IMR-90 (cell line): ENCODE data around the gene CLDN8. TPM values are rescaled to one million over a fixed set of nuclear protein-coding genes. Genes with fewer than 3 reads are reported as not detected.

Experiments
- ATAC-seq: fragments of 200-7000 bp; cut with Tn5 transposase; 2 replicates; pipeline ENCODE4 v1.9.1; 2020; ENCODE audit warnings: low read depth, mild to moderate bottlenecking, moderate library complexity
- Bru-seq: library from RNA; stranded (reverse); fragments of 400-500 nt; gene quantifications from one replicate; lab custom pipeline; 2021; lab: Mats Ljungman, UMichigan
- BruChase-seq, 2 experiments: library from RNA; stranded (reverse); fragments of 400-500 nt; gene quantifications; one replicate each; lab custom pipeline; 2021; lab: Mats Ljungman, UMichigan
- BruUV-seq: library from RNA; stranded (reverse); fragments of 400-500 nt; replicated peaks from 2 replicates; lab custom pipeline; 2021; lab: Mats Ljungman, UMichigan
- CTCF ChIA-PET: fragments of 300-600 bp; formaldehyde crosslinking; extraction: SDS; loops from one replicate; lab custom pipeline; 2021; ENCODE audit warnings: antibody characterized with exemption; lab: Yijun Ruan, JAX
- POLR2A ChIA-PET: fragments of 300-600 bp; sonication (Branson Sonifier 250); formaldehyde crosslinking; loops from one replicate; lab custom pipeline; 2022; ENCODE audit warnings: antibody characterized with exemption; ENCODE audit not compliant: unreplicated experiment; lab: Charles Lee
- DNase-seq: peaks from one replicate; pipeline ENCODE4 v3.0.0; 2013
- H2AFZ ChIP-seq: replicated peaks from 2 replicates; pipeline ENCODE3; 2013; ENCODE audit warnings: low read length, mild to moderate bottlenecking; ENCODE audit not compliant: poor library complexity
- H2AK5ac ChIP-seq: 2 replicates; pipeline ENCODE4 v1.6.1; 2013; ENCODE audit warnings: low read depth, low read length, inconsistent platforms
- H2AK9ac ChIP-seq: replicated peaks from 2 replicates; pipeline ENCODE3; 2013; ENCODE audit warnings: mild to moderate bottlenecking, low read depth, low read length, moderate library complexity; ENCODE audit not compliant: poor library complexity
- H2BK120ac ChIP-seq: 2 replicates; pipeline ENCODE4 v1.6.1; 2013; ENCODE audit warnings: low read depth, low read length, inconsistent platforms
- H2BK15ac ChIP-seq: 3 replicates; pipeline ENCODE4 v1.6.1; 2013; ENCODE audit warnings: low read depth, low read length, inconsistent platforms
- H2BK20ac ChIP-seq: 2 replicates; pipeline ENCODE4 v1.6.1; 2013; ENCODE audit warnings: low read depth, mild to moderate bottlenecking, inconsistent platforms, low read length, moderate library complexity
- H2BK5ac ChIP-seq: 2 replicates; pipeline ENCODE4 v1.6.1; 2013; ENCODE audit warnings: mild to moderate bottlenecking, low read depth, low read length, inconsistent platforms; ENCODE audit not compliant: poor library complexity, severe bottlenecking
- H3K14ac ChIP-seq: replicated peaks from 2 replicates; pipeline ENCODE4 v1.6.1; 2013; ENCODE audit warnings: low read depth, low read length, inconsistent platforms
- H3K18ac ChIP-seq: 2 replicates; pipeline ENCODE4 v1.6.1; 2013; ENCODE audit warnings: low read depth, low read length, control low read depth
- H3K23ac ChIP-seq: 2 replicates; pipeline ENCODE4 v1.6.1; 2013; ENCODE audit warnings: low read depth, low read length, inconsistent platforms
- H3K27ac ChIP-seq: 2 replicates; pipeline ENCODE4 v1.5.1; 2013; ENCODE audit warnings: mild to moderate bottlenecking, control low read depth, low read length; ENCODE audit not compliant: insufficient read depth
- H3K27me3 ChIP-seq: 2 replicates; pipeline ENCODE4 v1.6.1; 2013; ENCODE audit warnings: low read length; ENCODE audit not compliant: control insufficient read depth, insufficient read depth
- H3K36me3 ChIP-seq: 2 replicates; pipeline ENCODE4 v1.6.1; 2013; ENCODE audit warnings: low read length, mixed read lengths; ENCODE audit not compliant: control insufficient read depth, insufficient read depth
- H3K4ac ChIP-seq: 2 replicates; pipeline ENCODE4 v1.6.1; 2013; ENCODE audit warnings: low read depth, low read length, inconsistent platforms
- H3K4me1 ChIP-seq: 2 replicates; pipeline ENCODE4 v1.6.1; 2013; ENCODE audit warnings: low read length, mixed read lengths; ENCODE audit not compliant: control insufficient read depth, insufficient read depth
- H3K4me2 ChIP-seq: 2 replicates; pipeline ENCODE4 v1.6.1; 2013; ENCODE audit warnings: low read depth, mild to moderate bottlenecking, control low read depth, low read length, moderate library complexity
- H3K4me3 ChIP-seq: 2 replicates; pipeline ENCODE4 v1.5.1; 2013; ENCODE audit warnings: low read depth, mild to moderate bottlenecking, control low read depth, low read length, moderate library complexity; ENCODE audit not compliant: insufficient read depth
- H3K56ac ChIP-seq: 2 replicates; pipeline ENCODE4 v1.6.1; 2013; ENCODE audit warnings: low read length, inconsistent platforms; ENCODE audit not compliant: insufficient read depth; ENCODE audit errors: extremely low read depth
- H3K79me1 ChIP-seq, 2 experiments: 2 replicates each; pipeline ENCODE4 v1.6.1; 2013; ENCODE audit warnings: low read length in 2 of 2, inconsistent platforms in 1 of 2, low read depth in 1 of 2
- H3K9ac ChIP-seq: 2 replicates; pipeline ENCODE4 v1.6.1; 2013; ENCODE audit warnings: low read depth, low read length, control low read depth
- H3K9me1 ChIP-seq: 2 replicates; pipeline ENCODE4 v1.6.1; 2013; ENCODE audit warnings: low read length, inconsistent platforms; ENCODE audit not compliant: insufficient read depth
- H3K9me3 ChIP-seq: 2 replicates; pipeline ENCODE4 v1.6.1; 2013; ENCODE audit warnings: low read length; ENCODE audit not compliant: control insufficient read depth, insufficient read depth
- H4K20me1 ChIP-seq: 2 replicates; pipeline ENCODE4 v1.6.1; 2013; ENCODE audit warnings: low read length, inconsistent platforms; ENCODE audit not compliant: insufficient read depth
- H4K5ac ChIP-seq: 2 replicates; pipeline ENCODE4 v1.6.1; 2013; ENCODE audit warnings: mild to moderate bottlenecking, low read depth, low read length, control low read depth
- H4K8ac ChIP-seq, 2 experiments: 2 replicates each; pipeline ENCODE4 v1.6.1; 2013; ENCODE audit warnings: low read depth in 2 of 2, low read length in 2 of 2, control low read depth in 1 of 2, inconsistent platforms in 1 of 2
- H4K91ac ChIP-seq: 2 replicates; pipeline ENCODE4 v1.6.1; 2013; ENCODE audit warnings: low read depth, low read length, inconsistent platforms; ENCODE audit not compliant: insufficient read depth
- CHD1 ChIP-seq: IDR thresholded peaks from 2 replicates; pipeline ENCODE4 v1.6.1; 2012; ENCODE audit warnings: low read depth, low read length, improper control_type of control experiment
- MXI1 ChIP-seq: IDR thresholded peaks from 2 replicates; pipeline ENCODE4 v1.6.1; 2012; ENCODE audit warnings: low read depth, mild to moderate bottlenecking, low read length, moderate library complexity, borderline replicate concordance
- POLR2A ChIP-seq: IDR thresholded peaks from 2 replicates; pipeline ENCODE4 v1.6.1; 2012; ENCODE audit warnings: mild to moderate bottlenecking, low read depth, low read length
- RFX5 ChIP-seq: IDR thresholded peaks from 2 replicates; pipeline ENCODE4 v1.8.0; 2012; ENCODE audit warnings: low read depth, mild to moderate bottlenecking, low read length, moderate library complexity
- WGBS, 2 experiments: methylation state at CpG; one replicate each; pipeline versions ENCODE4 v1.1.5 to v1.1.7; 2013; ENCODE audit warnings: missing lambda C conversion rate in 2 of 2; ENCODE audit not compliant: insufficient read length in 1 of 2; ENCODE audit errors: extremely low coverage in 2 of 2; 5-methylcytosine and 5-hydroxymethylcytosine counted together
- dilution Hi-C: fragments of 300-500 bp; cut with HindIII; formaldehyde crosslinking; loops from one replicate; pipeline ENCODE4 v1.14.3; 2018; ENCODE audit warnings: low sequenced_read_pairs; ENCODE audit not compliant: unreplicated experiment
- in situ Hi-C: fragments of 300-500 bp; cut with MboI; formaldehyde crosslinking; loops from 3 replicates; pipeline ENCODE4 v1.14.3; 2019; ENCODE audit warnings: low sequenced_read_pairs, inconsistent platforms, mixed read lengths
- intact Hi-C: fragments of 100-400 bp; cut with micrococcal nuclease; formaldehyde crosslinking; loops from 2 replicates; pipeline ENCODE4 v1.10.0; 2022
- long read RNA-seq: library from polyadenylated mRNA; unstranded; transcript quantifications from one replicate; pipeline ENCODE4 v2.0.0, GENCODE V29; 2021; ENCODE audit not compliant: unreplicated experiment
- polyA plus RNA-seq, 3 experiments: library from polyadenylated mRNA; depleted of rRNA; stranded (reverse); fragments of >200 nt; gene quantifications; 2 replicates each; pipeline ENCODE4 v1.2.3, GENCODE V29; 2012; ENCODE audit warnings: low replicate concordance in 1 of 3
- total RNA-seq: library from RNA; depleted of rRNA; stranded (reverse); fragments of >200 nt; gene quantifications from 2 replicates; pipeline ENCODE4 v1.2.3, GENCODE V29; 2012; rRNA removed

The CLDN8 gene
- total RNA-seq (not detected in 2 replicates), polyA plus RNA-seq (2012; rRNA removed) (not detected in 2 replicates), Bru-seq, nascent RNA (not detected), BruChase-seq, experiment 1, labeled RNA remaining after a 6-hour chase (not detected), BruChase-seq, experiment 2, labeled RNA remaining after a 2-hour chase (not detected)
- polyA plus RNA-seq (2012; cell fraction: cytosol; rRNA removed), result not detected in 2 replicates
- not detected in 2 replicates for polyA plus RNA-seq (2012; cell fraction: nucleus; rRNA removed; ENCODE audit: low replicate concordance)
- long read RNA-seq, result 0 reads

GRCh38 chr21:30216041-30216723 is at the start of gene CLDN8:
Gene CLDN8, minus strand, starts transcription at chr21:30216097. Its CDS starts 172 bp downstream, at chr21:30215925.
- no peak for TF ChIP-seq CHD1
- TF ChIP-seq RFX5, result no peak
- TF ChIP-seq MXI1, result no peak
- TF ChIP-seq POLR2A, result no peak
- H3K79me1 ChIP-seq, result no peaks in the 10 kb centered on the region
- H3K56ac ChIP-seq, result no peak within 1 kb of the TSS
- no peak within 1 kb of the TSS for H2BK20ac ChIP-seq
- H3K9me3 ChIP-seq, result peaks cover 15% of the 10 kb centered on the region
- no peaks in the 10 kb centered on the region for H3K27me3 ChIP-seq
- no peak within 1 kb of the TSS for H3K23ac ChIP-seq
- H2BK120ac ChIP-seq, result no peak within 1 kb of the TSS
- H3K9me1 ChIP-seq, result no peaks in the 10 kb centered on the region
- no peak within 1 kb of the TSS for H4K91ac ChIP-seq
- H2BK15ac ChIP-seq, result no peak within 1 kb of the TSS
- H3K9ac ChIP-seq, result no peak within 1 kb of the TSS
- no CpG with 5 or more reads among the region's 5 CpGs for WGBS, 2 experiments
- no peaks in the 10 kb centered on the region for H3K4me1 ChIP-seq
- no peaks in the 10 kb centered on the region for H3K36me3 ChIP-seq
- H3K4me3 ChIP-seq, result no peak within 1 kb of the TSS
- ChIA-PET POLR2A (no interaction called here), CTCF (no interaction called here)
- H3K14ac ChIP-seq, result no peak within 1 kb of the TSS
- intact Hi-C loops, result no loop called here
- H2AK9ac ChIP-seq, result no peak within 1 kb of the TSS
- H3K27ac ChIP-seq, result no peak within 1 kb of the TSS
- H3K4ac ChIP-seq, result no peak within 1 kb of the TSS
- dilution Hi-C loops, result no loop called here
- no peak within 1 kb of the TSS for H2AFZ ChIP-seq
- no peak within 1 kb of the TSS for H2BK5ac ChIP-seq
- no TSS peak for BruUV-seq
- no peak within 1 kb of the TSS for H2AK5ac ChIP-seq
- H4K8ac ChIP-seq, result no peak within 1 kb of the TSS
- no peak within 1 kb of the TSS for H4K5ac ChIP-seq
- no peak for DNase-seq
- ATAC-seq, result no peak
- H3K4me2 ChIP-seq, result no peak within 1 kb of the TSS
- H3K18ac ChIP-seq, result no peak within 1 kb of the TSS
- in situ Hi-C loops, result no loop called here
- no peaks in the 10 kb centered on the region for H4K20me1 ChIP-seq
